Fibroblast of skin of scalp (primary cell): ENCODE measurements around the gene DDHD1.
"Not testable (repeated sequence)": the region's sequence is repeated elsewhere in the genome, so short reads cannot be mapped to it uniquely, and the experiment has no call there.

Experiments
- DNase-seq: peaks from one replicate; pipeline ENCODE4 v3.0.0-alpha.2; 2013

The DDHD1 gene

DNA sequence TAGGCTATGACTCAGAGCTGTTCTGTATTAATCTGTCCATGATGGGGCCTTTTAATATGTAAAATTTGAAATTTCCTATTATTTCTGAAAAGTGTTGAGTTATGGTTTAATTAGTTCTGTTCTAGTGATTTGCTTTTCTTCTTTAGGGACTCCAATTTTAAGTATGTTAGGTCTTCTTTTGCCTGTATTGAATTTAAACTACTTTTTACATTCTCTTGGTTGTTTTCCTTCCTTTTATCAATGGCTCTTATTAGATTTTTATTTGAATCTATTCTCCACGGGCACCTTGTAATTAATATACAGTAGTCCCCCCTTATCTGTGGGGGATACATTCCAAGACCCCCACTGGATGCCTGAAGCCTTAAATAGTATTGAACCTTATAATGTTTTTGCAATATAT is 46.4 kb downstream of the DDHD1 start:
- DNase-seq: no peak

DNA sequence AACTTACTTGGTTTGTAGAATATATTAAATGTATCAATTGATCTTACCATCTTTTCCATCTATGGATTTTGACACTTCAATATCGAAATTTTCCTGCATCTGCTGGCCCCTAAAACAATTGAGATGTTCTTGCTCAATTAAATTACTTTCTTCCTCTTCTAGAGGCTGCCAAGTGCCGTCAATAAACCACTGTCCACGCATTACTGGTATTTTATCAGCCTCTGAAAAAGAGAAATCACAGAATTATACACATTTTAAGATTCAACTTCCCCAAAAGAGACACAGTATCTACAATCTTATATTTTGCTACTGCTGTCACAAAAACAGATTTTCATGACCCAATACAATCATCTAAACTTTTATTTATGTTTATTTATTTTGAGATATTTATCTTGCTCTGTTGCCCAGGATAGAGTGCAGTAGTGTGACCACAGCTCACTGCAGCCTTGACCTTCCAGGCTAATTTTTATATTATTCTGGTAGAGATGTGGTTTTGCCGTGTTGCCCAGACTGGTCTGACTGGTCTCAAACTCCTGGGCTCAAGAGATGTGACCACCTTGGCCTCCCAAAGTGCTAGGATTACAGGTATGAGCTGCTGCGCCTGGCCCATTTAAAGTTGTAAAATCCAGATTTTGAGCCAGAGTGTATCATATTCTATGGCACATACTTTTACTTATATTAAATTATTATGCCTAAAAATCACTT is 49.3 kb downstream of the DDHD1 start:
- no peak for DNase-seq

DNA sequence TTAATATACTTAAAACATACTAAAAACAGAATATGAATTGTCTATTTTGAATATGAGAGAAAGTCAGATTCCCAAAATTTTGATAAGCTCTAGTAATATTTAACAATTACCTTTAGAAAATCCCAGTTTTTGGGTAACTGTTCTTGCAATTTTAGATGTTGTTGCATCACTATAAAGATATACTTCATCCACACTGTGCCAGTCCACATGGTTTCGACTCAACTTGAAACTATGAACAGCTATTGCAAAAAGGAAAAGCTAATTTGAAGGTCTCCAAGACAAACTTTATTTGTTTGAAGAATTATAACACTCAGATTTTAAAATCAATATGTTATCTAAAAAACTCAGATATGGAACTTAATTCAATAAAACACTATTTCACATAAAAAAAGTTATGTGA is 59.9 kb downstream of the DDHD1 start:
- DNase-seq: peak; percentile 65

DNA sequence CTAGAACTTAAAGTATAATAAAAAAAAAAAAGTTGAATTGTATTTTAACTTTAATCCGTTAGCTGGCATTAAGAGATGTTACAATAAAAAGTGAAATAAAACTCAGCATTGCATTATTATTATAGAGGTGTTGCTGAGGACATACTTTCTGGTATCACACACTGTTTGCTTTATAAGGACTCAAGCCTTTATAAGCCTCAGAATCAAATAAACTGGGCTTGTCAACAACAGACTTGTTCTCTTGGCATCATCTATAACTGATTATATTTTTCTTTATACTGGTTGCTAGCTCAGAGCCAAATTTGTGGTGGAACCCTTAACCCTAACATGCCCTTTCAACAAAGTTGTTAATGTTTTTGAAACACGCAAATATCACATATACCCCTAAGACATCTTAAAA is 62.3 kb downstream of the DDHD1 start:
- no peak for DNase-seq

GRCh38 chr14:53084954-53085353 is 68.2 kb downstream of the DDHD1 start:
- not testable (repeated sequence) for DNase-seq

DNA sequence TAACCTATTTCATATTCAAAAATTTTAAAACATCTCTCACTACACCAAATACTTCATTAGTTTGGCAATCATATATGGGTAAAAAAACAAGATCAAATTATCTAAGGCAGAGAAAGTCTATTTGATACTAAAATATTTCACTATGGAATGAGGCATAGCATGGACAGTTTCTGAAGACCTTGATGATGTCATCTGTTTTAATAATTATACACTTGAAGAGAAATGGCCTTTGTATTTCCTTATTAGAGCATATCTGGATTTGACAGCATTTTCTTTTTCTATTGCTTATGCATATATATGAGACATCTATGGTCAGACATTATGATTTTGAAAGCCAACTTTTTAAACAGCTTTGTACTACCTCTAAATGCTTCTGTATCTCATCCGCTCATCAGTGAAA is 88.6 kb downstream of the DDHD1 start:
- DNase-seq: peak; percentile 7

GRCh38 chr14:53062856-53063255 is 90.3 kb downstream of the DDHD1 start:
- peak; percentile 38 for DNase-seq

- no peak for DNase-seq
Measured at GRCh38 chr14:53060046-53060445, 93.1 kb downstream of the DDHD1 start.

- peak; percentile 66 for DNase-seq
Measured at GRCh38 chr14:53055003-53055402, 98.1 kb downstream of the DDHD1 start.

- peak; percentile 57 for DNase-seq
Measured at GRCh38 chr14:53054457-53054856, 98.7 kb downstream of the DDHD1 start.

- peak; percentile 53 for DNase-seq
Measured at GRCh38 chr14:53048631-53049030, 104.5 kb downstream of the DDHD1 start.

DNA sequence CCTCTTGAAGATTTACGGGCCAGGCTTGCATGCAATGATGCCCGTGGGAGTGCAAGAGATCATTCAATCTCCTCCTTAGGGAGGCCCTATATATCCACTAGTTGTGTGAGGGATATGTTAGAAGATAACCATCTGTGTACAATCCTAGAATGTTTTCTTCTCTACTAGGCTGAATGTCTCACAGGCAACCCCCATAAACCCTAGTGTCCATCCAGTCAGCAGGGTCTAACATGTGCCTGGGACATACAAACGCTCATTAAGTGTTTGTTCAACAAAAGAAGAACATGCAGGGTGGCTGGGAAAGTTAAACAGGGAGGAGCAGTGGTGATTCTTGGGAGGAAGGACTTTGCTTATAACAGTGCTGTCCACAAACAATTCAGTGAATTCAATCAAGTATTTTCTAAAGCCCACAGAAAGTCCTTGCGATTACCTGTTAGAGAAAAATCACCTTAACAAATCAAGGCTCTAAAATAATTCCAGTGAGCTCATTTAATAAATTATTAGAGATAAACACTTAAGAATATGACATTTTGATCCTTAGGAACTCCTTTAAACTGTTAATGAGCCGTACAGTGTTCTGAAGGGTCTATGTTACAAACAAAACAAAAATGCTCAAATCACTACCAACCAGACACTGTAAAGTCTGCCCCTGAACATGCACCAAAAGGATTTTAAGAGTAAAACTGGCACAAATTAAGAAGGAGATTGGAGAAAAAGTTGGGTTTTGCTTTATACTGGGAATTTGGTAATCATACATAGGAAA is 105.6 kb downstream of the DDHD1 start:
- peak; percentile 60 for DNase-seq

GRCh38 chr14:53044486-53044885 is 108.6 kb downstream of the DDHD1 start:
- peak; percentile 73 for DNase-seq

DNA sequence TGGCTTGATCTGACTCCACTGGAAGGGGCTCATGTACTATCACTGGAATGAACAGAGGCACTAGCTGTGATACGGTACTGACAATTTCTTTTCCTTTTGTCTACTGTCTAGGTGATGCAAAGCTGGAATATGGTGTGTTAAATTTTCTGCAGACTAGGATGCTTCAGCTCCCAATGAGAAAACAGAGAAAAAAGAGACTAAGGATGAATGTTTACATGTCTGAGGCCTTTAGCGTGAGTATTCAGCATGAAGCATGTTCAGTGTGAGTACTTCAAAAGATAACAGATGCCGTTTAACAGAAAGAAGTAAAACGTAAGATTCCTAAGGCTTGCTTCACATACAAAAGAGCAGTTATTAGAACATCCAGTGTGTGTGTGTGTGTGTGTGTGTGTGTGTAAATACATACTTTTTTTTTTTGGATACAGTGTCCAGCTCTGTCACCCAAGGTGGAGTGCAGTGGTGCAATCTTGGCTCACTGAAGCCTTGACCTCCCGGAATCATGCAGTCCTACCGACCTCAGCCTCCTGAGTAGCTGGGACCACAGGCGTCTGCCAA is 110.0 kb downstream of the DDHD1 start:
- peak; percentile 17 for DNase-seq

DNA sequence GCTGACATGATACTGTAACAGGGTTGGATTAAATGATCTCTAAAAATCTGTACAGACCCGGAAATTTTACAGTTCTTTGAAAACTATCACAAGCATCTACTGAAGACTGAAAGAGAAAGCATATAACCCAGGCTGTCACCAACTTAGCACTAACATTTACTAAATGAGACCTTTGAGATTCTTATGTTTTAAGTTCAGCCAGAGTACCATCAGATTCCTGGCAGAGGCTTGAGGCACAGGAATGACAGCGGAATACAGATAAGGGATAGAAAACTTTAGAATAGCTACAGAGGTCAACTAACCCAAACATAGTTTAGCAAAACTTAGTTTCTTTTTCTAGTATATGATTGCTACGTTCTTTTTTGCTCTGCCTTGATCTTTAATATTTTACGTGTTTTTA is 110.6 kb downstream of the DDHD1 start:
- DNase-seq: peak; percentile 34

- DNase-seq: no peak
Measured at GRCh38 chr14:53041067-53041466, 112.1 kb downstream of the DDHD1 start.

DNA sequence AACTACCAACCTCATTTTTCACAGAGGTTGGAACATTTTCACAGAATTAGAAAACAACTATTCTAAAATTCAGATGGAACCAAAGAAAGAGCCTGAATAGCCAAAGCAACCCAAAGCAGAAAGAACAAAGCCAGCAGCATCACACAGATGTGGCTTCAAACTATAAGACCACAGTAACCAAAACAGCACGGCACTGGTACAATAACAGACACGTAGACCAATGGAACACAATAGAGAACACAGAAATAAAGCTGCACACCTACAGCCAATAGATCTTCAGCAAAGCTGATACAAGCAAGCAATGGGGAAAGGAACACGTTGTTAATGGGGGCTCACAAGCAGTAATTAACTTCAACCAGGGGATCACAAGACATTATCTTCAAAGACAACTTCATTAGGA is 114.5 kb downstream of the DDHD1 start:
- no peak for DNase-seq

- no peak for DNase-seq
Measured at GRCh38 chr14:53037016-53037415, 116.1 kb downstream of the DDHD1 start.

DNA sequence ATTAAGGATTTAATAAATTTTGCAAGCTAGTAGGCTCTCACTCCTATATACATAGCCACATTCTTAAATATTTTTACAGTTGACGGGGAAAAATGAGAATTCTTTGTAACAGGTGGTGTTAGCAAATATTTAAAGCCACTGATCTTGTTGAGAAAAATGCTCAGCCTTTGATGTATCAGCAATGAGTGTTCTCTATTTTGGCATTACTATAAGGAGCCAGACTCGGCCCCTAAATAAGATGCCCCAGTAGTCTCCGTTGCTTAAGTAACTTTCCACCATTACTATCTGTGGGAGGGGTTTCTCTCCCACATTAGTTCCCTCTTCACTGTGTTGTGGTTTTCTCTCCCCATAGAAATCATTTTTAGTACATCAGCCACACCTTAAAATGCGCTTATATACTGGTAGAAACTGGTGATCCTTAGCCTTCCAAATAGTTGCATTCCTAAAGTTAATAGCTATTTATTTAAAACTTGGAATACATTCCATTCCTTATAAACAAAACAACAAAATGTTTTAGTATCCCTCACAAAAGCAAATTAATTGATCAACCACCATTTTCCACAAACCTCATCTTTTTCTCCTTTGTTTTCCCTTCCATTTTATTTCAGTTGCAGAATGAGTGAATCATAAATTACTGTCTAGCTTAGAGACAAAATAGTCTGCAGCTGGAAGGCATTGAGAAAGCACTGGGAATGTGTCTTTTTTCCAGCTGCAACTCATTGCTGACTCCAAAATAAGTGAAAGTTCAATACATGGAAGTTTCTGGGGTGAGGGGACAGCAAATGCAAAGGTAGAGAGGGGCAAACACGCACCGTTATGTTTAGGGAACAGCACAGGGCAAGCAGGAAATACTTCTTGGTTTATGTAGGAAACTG is 117.5 kb downstream of the DDHD1 start:
- peak; percentile 49 for DNase-seq

DNA sequence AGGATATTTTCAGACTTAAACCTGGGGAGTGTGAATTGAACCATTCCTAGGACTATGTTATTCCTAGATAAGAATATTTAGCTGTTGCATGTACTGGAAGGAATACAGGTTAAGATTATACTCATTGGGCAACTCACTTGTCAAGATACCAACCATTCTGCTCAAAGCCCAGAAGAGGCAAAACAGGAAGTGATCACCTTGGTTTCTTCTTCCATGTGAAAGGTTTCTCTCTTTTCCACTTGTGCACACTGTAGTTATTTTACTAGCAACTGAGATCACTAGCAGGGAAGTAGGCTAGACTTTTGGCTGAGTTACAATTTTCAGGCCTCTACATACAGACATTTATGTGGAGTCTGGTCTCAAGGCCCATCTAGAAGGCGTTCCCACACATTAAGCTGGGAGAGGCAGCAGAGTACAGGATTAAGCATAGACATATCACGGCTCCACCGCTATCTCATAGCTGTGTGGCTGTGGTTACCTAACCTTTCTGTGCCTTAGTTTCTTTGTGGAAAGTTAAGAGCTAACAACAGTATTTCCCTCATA is 118.4 kb downstream of the DDHD1 start:
- DNase-seq: no peak

GRCh38 chr14:53034036-53034435 is 119.1 kb downstream of the DDHD1 start:
- no peak for DNase-seq

GRCh38 chr14:53032838-53033390 is 120.2 kb downstream of the DDHD1 start:
- DNase-seq: no peak
